ENCODE data around the gene SYT3.

The SYT3 gene

GRCh38 chr19:50636317-50637085 lies 3.2 kb downstream of the SYT3 start:
- no peak overlapping the region for H3K4me3 ChIP-seq (ENCODE audit: control insufficient read depth, low read depth, low read length)
- no peak for DNase-seq (ENCODE audit: low read depth)
- TF ChIP-seq, protein P1, sequence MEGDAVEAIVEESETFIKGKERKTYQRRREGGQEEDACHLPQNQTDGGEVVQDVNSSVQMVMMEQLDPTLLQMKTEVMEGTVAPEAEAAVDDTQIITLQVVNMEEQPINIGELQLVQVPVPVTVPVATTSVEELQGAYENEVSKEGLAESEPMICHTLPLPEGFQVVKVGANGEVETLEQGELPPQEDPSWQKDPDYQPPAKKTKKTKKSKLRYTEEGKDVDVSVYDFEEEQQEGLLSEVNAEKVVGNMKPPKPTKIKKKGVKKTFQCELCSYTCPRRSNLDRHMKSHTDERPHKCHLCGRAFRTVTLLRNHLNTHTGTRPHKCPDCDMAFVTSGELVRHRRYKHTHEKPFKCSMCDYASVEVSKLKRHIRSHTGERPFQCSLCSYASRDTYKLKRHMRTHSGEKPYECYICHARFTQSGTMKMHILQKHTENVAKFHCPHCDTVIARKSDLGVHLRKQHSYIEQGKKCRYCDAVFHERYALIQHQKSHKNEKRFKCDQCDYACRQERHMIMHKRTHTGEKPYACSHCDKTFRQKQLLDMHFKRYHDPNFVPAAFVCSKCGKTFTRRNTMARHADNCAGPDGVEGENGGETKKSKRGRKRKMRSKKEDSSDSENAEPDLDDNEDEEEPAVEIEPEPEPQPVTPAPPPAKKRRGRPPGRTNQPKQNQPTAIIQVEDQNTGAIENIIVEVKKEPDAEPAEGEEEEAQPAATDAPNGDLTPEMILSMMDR (conservative IDR thresholded peaks at IDR 0.05; ENCODE audit: control insufficient read depth, insufficient read depth, low read depth, low read length): no peak

DNA sequence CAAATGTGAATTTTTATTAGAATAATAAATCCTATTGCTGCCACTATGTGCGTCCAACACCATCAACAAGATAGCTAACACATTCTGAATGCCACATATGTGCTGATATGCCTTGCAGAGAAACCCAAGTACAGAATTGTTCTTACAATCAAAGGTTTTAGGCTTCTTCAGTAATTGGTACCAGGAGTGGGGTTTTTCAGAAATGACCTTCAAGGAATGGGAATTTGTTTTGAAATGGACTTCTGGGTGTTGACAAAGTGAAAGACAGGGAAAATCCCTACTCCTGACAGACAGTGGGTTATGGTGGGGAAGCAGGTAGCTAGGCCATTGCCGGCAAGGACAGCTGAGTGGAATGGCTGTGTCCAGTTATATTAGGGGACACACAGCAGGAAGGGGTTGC lies 5.7 kb downstream of the SYT3 start:
- no peak for DNase-seq (ENCODE audit: low read depth)
- no peak overlapping the region for H3K4me3 ChIP-seq (ENCODE audit: control insufficient read depth, low read depth, low read length)
- TF ChIP-seq, protein P1 (conservative IDR thresholded peaks at IDR 0.05; ENCODE audit: control insufficient read depth, insufficient read depth, low read depth, low read length): no peak

DNA sequence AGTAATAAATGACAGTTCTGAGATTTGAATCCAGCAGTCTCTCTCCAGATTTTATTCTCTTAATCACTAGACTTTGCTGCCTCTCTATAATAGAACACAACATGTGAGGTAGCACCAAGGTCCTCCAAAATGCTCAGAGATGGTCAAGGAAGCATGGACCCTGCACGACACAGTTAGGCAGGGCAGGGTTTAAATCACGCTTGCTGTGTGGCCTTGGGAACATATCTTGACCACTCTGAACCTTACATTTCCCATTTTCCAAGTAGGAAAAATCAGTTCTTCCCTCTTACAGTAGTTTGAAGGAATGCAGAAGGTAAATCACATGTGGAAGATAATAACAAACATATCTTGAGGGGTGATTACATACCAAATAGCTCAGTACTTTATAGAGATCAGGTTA lies 6.3 kb downstream of the SYT3 start:
- DNase-seq (ENCODE audit: low read depth): no peak
- TF ChIP-seq, protein P1 (conservative IDR thresholded peaks at IDR 0.05; ENCODE audit: control insufficient read depth, insufficient read depth, low read depth, low read length): no peak
- no peak overlapping the region for H3K4me3 ChIP-seq (ENCODE audit: control insufficient read depth, low read depth, low read length)

DNA sequence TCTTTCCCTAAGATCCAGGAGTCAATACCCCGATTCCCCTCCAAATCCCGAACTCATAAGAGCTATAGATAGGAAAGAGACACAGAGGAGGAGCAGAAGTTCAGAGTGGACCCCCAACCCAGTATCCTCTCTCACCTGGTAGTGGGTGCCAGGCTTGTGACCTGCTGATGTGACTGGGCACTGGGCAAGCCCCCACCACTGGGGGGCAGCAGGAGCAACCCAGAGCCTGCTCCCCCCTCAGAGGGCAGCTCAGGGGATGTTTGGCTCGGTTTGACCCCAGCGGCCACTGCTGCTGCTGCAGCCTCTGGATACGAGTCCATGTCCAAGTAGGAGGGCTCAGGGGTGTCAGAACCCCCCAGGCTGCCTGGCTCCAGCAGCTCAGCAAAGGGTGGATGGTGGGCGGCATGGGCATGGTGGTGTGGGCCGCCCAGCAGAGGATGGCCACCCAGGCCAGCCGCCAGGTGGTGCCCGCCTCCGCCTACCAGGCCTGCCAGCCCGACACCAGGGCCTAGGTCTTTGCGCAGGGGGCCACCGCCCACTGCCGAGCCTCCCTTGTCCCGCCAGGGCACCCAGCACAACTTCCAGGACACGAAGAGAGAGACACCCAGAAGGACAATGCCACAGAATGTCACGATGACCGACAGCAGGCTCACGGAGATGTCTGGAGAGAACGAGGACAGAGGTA lies 7.4 kb downstream of the SYT3 start:
- TF ChIP-seq, protein P1 (conservative IDR thresholded peaks at IDR 0.05; ENCODE audit: control insufficient read depth, insufficient read depth, low read depth, low read length): no peak
- no peak overlapping the region for H3K4me3 ChIP-seq (ENCODE audit: control insufficient read depth, low read depth, low read length)
- no peak for DNase-seq (ENCODE audit: low read depth)

DNA sequence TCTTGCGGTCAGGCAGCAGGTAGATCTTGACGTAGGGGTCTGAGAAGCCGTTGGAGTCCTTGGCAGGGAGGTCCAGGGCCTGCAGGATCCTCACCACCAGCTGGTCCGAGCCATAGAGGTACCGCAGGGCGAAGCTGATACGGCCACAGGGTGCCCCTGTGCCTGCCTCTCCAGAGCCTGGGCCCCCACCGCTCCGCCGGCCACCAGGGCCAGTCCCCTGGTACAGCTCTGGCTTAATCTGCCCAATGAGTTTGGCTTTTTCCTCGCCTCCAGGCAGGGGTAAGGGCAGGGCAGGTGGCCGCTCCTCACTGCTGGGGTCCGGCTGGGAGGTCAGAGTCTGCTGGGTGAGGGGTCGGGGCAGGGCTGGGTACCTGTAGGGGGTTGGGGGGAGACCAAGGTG lies 9.9 kb downstream of the SYT3 start:
- DNase-seq (ENCODE audit: low read depth): no peak
- TF ChIP-seq, protein P1 (conservative IDR thresholded peaks at IDR 0.05; ENCODE audit: control insufficient read depth, insufficient read depth, low read depth, low read length): no peak
- no peak overlapping the region for H3K4me3 ChIP-seq (ENCODE audit: control insufficient read depth, low read depth, low read length)

GRCh38 chr19:50629194-50629593 lies 10.5 kb downstream of the SYT3 start:
- DNase-seq (ENCODE audit: low read depth): no peak
- no peak overlapping the region for H3K4me3 ChIP-seq (ENCODE audit: control insufficient read depth, low read depth, low read length)
- TF ChIP-seq, protein P1 (conservative IDR thresholded peaks at IDR 0.05; ENCODE audit: control insufficient read depth, insufficient read depth, low read depth, low read length): no peak

Data from fibroblast of mammary gland (primary cell).